GM12878 (cell line): ENCODE measurements around the gene LSR. TPM values are rescaled to one million over a fixed set of nuclear protein-coding genes. Genes with fewer than 3 reads are reported as not detected.
"Not testable (repeated sequence)": the region's sequence is repeated elsewhere in the genome, so short reads cannot be mapped to it uniquely, and the experiment has no call there.

ENCODE experiments used
- ATAC-seq: fragments of 200-7000 bp; cut with Tn5 transposase; 3 replicates; pipeline ENCODE4 v1.9.1; 2020; ENCODE audit warnings: mild to moderate bottlenecking, moderate library complexity
- BruUV-seq: library from RNA; stranded (reverse); fragments of 400-500 nt; replicated peaks from 2 replicates; lab custom pipeline; 2021; lab: Mats Ljungman, UMichigan
- CTCF ChIA-PET: fragments of 300-600 bp; sonication (Branson Sonifier 250); formaldehyde crosslinking; extraction: SDS; loops from one replicate; lab custom pipeline; 2021; ENCODE audit warnings: inconsistent platforms; lab: Yijun Ruan, JAX
- POLR2A ChIA-PET: fragments of 350-600 bp; formaldehyde crosslinking; extraction: SDS; loops from one replicate; lab custom pipeline; 2021; ENCODE audit warnings: inconsistent platforms; lab: Charles Lee
- RAD21 ChIA-PET: fragments of 300-600 bp; sonication (Branson Sonifier 250); formaldehyde crosslinking; loops from one replicate; lab custom pipeline; 2023; ENCODE audit warnings: antibody characterized with exemption; ENCODE audit not compliant: unreplicated experiment; lab: Charles Lee
- SMC1A ChIA-PET: fragments of 300-600 bp; sonication (Branson Sonifier 250); formaldehyde crosslinking; loops from one replicate; lab custom pipeline; 2023; ENCODE audit not compliant: unreplicated experiment, uncharacterized antibody; lab: Charles Lee
- DNase-seq: peaks from one replicate; pipeline ENCODE4 v3.0.0-alpha.2; 2011; ENCODE audit warnings: low read depth, low spot score
- FAIRE-seq: peaks from 3 replicates; lab custom pipeline; 2011; peaks lifted over from hg19 to GRCh38; lab: Jason Lieb, UNC
- H2AFZ ChIP-seq: 2 replicates; pipeline ENCODE4 v1.6.0; 2011; ENCODE audit warnings: low read depth, low read length, control low read depth; ENCODE audit not compliant: control insufficient read depth
- H3K27ac ChIP-seq: 2 replicates; pipeline ENCODE4 v1.5.1; 2011; ENCODE audit warnings: control low read depth; ENCODE audit not compliant: control insufficient read depth, insufficient read depth
- H3K27me3 ChIP-seq, 2 experiments: replicated peaks in 1 of 2; 2 replicates each; pipeline versions ENCODE4 v1.6.0 to v1.6.1; 2011; ENCODE audit warnings: low read length in 1 of 2; ENCODE audit not compliant: control insufficient read depth in 2 of 2, insufficient read depth in 2 of 2
- H3K36me3 ChIP-seq, 2 experiments: 2 replicates each; pipeline ENCODE4 v1.5.1; 2011; ENCODE audit warnings: low read length in 1 of 2; ENCODE audit not compliant: control insufficient read depth in 2 of 2, insufficient read depth in 2 of 2
- H3K4me1 ChIP-seq: 2 replicates; pipeline ENCODE4 v1.6.1; 2011; ENCODE audit warnings: mild to moderate bottlenecking, low read length, moderate library complexity, mixed read lengths; ENCODE audit not compliant: control insufficient read depth, insufficient read depth
- H3K4me2 ChIP-seq: 2 replicates; pipeline ENCODE4 v1.6.0; 2011; ENCODE audit warnings: control low read depth; ENCODE audit not compliant: control insufficient read depth, insufficient read depth
- H3K4me3 ChIP-seq: fragments of 200-600 bp; sonication (generic); 2 replicates; pipeline ENCODE4 v1.5.1; 2016
- H3K79me2 ChIP-seq: 2 replicates; pipeline ENCODE4 v1.6.0; 2011; ENCODE audit warnings: low read length; ENCODE audit not compliant: control insufficient read depth, insufficient read depth
- H3K9ac ChIP-seq: 2 replicates; pipeline ENCODE4 v1.8.0; 2011; ENCODE audit warnings: low read length, control low read depth, mixed read lengths; ENCODE audit not compliant: control insufficient read depth, insufficient read depth
- H3K9me3 ChIP-seq: replicated peaks from 3 replicates; pipeline ENCODE4 v1.5.1; 2011; ENCODE audit warnings: mild to moderate bottlenecking, low read length; ENCODE audit not compliant: control insufficient read depth, insufficient read depth
- H4K20me1 ChIP-seq: 2 replicates; pipeline ENCODE4 v1.6.0; 2011; ENCODE audit not compliant: control insufficient read depth, insufficient read depth
- EGR1 ChIP-seq, 2 experiments: IDR thresholded peaks; 1 replicate in 1 of 2; 2 replicates in 1 of 2; pipeline ENCODE4 v1.6.1; 2011 to 2012; ENCODE audit warnings: low read depth in 2 of 2, low read length in 2 of 2, borderline replicate concordance in 1 of 2, mild to moderate bottlenecking in 1 of 2, moderate library complexity in 1 of 2
- POLR2AphosphoS5 ChIP-seq: IDR thresholded peaks from 2 replicates; pipeline ENCODE4 v1.6.1; 2011; ENCODE audit warnings: mild to moderate bottlenecking, low read length, inconsistent platforms
- RBBP5 ChIP-seq: fragments of 200-600 bp; sonication (generic); conservative IDR thresholded peaks from 2 replicates; pipeline ENCODE4 v1.6.1; 2016
- SIN3A ChIP-seq: IDR thresholded peaks from 2 replicates; pipeline ENCODE4 v1.6.1; 2012; ENCODE audit warnings: low read depth, low read length, improper control_type of control experiment
- SRF ChIP-seq, 2 experiments: IDR thresholded peaks; 2 replicates each; pipeline ENCODE4 v1.6.1; 2011; ENCODE audit warnings: low read depth in 2 of 2, low read length in 2 of 2, mild to moderate bottlenecking in 1 of 2, moderate library complexity in 1 of 2
- SUPT20H ChIP-seq: IDR thresholded peaks from 2 replicates; pipeline ENCODE4 v1.6.1; 2011; ENCODE audit warnings: low read depth, mild to moderate bottlenecking, low read length, moderate library complexity, borderline replicate concordance; ENCODE audit not compliant: control insufficient read depth
- WGBS: methylation state at CpG from one replicate; pipeline ENCODE4 v1.1.6; 2016; ENCODE audit warnings: low lambda C conversion rate; ENCODE audit not compliant: insufficient replicate concordance, insufficient coverage; ENCODE audit errors: missing lambda C conversion rate; 5-methylcytosine and 5-hydroxymethylcytosine counted together
- in situ Hi-C: fragments of 300-500 bp; cut with MboI; formaldehyde crosslinking; loops from 9 replicates; pipeline ENCODE4 v1.14.3; 2018; ENCODE audit warnings: mixed read lengths
- intact Hi-C: fragments of 100-400 bp; cut with micrococcal nuclease; formaldehyde crosslinking; loops from one replicate; pipeline ENCODE4 v1.14.2; 2022; ENCODE audit not compliant: unreplicated experiment
- polyA plus RNA-seq, 11 experiments: library from polyadenylated mRNA; depleted of rRNA in 4 of 11; unstranded in 6 of 11; stranded (reverse) in 5 of 11; fragments of >200 nt; fragmentation: Nextera tagmentation in 4 of 11; fragmentation: Illumina TruSeq in 1 of 11; extraction: Ambion mirVana in 4 of 11; extraction: Trizol in 1 of 11; gene quantifications; 1 replicate in 1 of 11; 2 replicates in 10 of 11; pipeline versions ENCODE4 v1.2.1 to v1.2.3, GENCODE V29; 2011 to 2016; ENCODE audit warnings: inconsistent platforms in 2 of 11, missing spikeins in 2 of 11, low read depth in 1 of 11
- total RNA-seq, 4 experiments: library from RNA; depleted of rRNA in 3 of 4; stranded (reverse); fragments of >200 nt in 3 of 4; fragmentation: Illumina TruSeq in 1 of 4; extraction: Trizol in 1 of 4; gene quantifications; 2 replicates each; pipeline versions ENCODE4 v1.2.1 to v1.2.3, GENCODE V29; 2013 to 2021
- TF ChIP-seq, protein P1 (sequence below): fragments of 450-650 bp; IDR thresholded peaks from 2 replicates; pipeline ENCODE4 v1.6.1; 2017; ENCODE audit warnings: antibody characterized with exemption, mild to moderate bottlenecking, moderate library complexity

The LSR gene
- total and polyA plus RNA-seq, 10 of the 15 experiments (the other 5 are each of a cell fraction or from before 2014, with no cell fraction given) = 0.26 to 53.9 (median 26.3) TPM

DNA sequence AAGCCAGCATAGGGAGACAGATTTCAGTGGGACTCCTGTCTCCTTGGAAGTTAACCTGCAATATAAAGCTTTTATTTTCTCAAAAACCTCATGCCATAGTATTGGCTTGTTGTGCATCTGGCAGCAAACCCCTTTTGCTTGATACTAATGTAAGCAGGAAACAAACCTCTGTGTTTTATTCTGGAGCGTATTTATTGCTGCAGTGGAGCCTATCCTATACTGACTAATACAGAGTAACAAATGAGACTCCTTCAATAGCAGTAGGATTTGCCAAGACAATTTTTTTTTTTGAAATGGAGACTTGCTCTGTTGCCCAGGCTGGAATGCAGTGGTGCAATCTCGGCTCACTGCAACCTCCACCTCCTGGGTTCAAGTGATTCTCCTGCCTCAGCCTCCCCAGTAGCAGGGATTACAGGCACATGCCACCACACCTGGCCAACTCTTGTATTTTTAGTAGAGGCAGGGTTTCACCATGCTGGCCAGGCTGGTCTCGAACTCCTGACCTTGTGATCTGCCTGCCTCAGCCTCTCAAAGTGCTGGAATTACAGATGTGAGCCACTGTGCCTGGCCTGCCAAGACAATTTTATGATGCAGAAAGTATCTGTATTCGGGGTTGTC is 27.7 kb upstream of the LSR start:
- H3K4me3 ChIP-seq, H2AFZ ChIP-seq, H3K36me3 ChIP-seq, H3K4me1 ChIP-seq, H3K79me2 ChIP-seq, in situ Hi-C loops, POLR2A ChIA-PET, H3K27ac ChIP-seq, BruUV-seq, H4K20me1 ChIP-seq, ATAC-seq, intact Hi-C loops, RAD21 ChIA-PET, H3K9ac ChIP-seq, DNase-seq, H3K27me3 ChIP-seq, H3K4me2 ChIP-seq, FAIRE-seq: not testable (repeated sequence)
- SMC1A ChIA-PET = interaction anchor here (1.2 kb wide), 1 partner anchor 21 kb away, joined by 3 read pairs; no protein-coding TSS in a partner anchor
- CTCF ChIA-PET = interaction anchor here (0.6 kb wide), 1 partner anchor 79 kb away, joined by 3 read pairs; no protein-coding TSS in a partner anchor
- 35% methylated on average over 4 of the region's 4 CpGs for WGBS
- H3K9me3 ChIP-seq = peaks cover 13% of the 10 kb centered on the region

DNA sequence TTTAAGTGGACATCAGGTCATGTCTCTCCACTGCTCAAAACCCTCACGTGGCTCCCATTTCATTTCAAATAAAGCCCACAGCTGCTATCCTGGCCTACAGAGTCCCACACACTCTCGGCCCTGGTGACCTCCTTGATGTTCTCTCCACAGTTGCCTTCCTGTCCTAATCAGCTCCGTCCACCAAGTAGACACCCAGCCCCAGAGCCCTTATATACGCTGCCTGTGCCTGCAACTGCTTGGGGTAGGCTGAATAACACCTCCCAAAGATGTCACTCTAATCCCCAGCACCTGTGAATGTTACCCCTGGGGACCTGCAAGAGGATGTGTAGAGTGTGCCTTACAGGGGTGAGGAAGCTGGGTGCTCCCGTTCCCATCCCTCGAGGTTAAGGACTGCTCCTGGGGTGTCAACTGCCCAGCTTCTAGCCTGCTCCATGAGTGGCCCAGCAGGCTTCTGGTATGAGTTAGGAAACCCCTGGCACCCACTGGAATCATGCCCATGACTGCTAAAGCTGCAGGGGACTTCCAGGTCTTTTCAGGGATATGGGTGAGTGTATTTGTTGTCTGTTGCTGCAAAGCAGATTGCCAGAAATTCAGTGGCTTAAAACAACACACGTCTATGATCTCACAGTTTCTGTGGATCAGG is 26.3 kb upstream of the LSR start:
- TF ChIP-seq RBBP5 (no peak), SUPT20H (no peak), POLR2AphosphoS5 (no peak), SRF (IDR thresholded peaks at IDR 0.05; ENCODE audit: low read depth in 2 of 2, low read length in 2 of 2) (no peak), EGR1 (IDR thresholded peaks at IDR 0.05; ENCODE audit: borderline replicate concordance in 1 of 2, low read depth in 2 of 2, low read length in 2 of 2) (no peak), SIN3A (no peak)
- TF ChIP-seq, protein P1, sequence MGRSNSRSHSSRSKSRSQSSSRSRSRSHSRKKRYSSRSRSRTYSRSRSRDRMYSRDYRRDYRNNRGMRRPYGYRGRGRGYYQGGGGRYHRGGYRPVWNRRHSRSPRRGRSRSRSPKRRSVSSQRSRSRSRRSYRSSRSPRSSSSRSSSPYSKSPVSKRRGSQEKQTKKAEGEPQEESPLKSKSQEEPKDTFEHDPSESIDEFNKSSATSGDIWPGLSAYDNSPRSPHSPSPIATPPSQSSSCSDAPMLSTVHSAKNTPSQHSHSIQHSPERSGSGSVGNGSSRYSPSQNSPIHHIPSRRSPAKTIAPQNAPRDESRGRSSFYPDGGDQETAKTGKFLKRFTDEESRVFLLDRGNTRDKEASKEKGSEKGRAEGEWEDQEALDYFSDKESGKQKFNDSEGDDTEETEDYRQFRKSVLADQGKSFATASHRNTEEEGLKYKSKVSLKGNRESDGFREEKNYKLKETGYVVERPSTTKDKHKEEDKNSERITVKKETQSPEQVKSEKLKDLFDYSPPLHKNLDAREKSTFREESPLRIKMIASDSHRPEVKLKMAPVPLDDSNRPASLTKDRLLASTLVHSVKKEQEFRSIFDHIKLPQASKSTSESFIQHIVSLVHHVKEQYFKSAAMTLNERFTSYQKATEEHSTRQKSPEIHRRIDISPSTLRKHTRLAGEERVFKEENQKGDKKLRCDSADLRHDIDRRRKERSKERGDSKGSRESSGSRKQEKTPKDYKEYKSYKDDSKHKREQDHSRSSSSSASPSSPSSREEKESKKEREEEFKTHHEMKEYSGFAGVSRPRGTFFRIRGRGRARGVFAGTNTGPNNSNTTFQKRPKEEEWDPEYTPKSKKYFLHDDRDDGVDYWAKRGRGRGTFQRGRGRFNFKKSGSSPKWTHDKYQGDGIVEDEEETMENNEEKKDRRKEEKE = no peak
- POLR2A ChIA-PET = no interaction called here
- in situ Hi-C loops = no loop called here

More for the DNA sequence above, 26.3 kb upstream of the LSR start:
- Histone ChIP-seq H3K4me2 (no peak overlapping the region), H3K27me3 (0 out of 4 replicates have a peak, but pooled peaks cover 0 to 2% of the 10 kb centered on the region in 2 experiments), H3K36me3 (no peaks in the 10 kb centered on the region), H3K9me3 (peaks cover 7% of the 10 kb centered on the region), H3K4me1 (no peaks in the 10 kb centered on the region), H2AFZ (no peak overlapping the region), H3K27ac (no peak overlapping the region), H3K79me2 (no peaks in the 10 kb centered on the region), H4K20me1 (no peaks in the 10 kb centered on the region), H3K4me3 (no peak overlapping the region), H3K9ac (no peak overlapping the region)
- ATAC-seq (no peak), DNase-seq (no peak), FAIRE-seq (no peak)
- ChIA-PET CTCF (interaction anchor here (0.7 kb wide), 1 partner anchor 11 kb away, joined by 3 read pairs; no protein-coding TSS in a partner anchor), RAD21 (interaction anchor here (2.2 kb wide), 1 partner anchor 81 kb away, joined by 6 read pairs; no protein-coding TSS in a partner anchor), SMC1A (interaction anchor here (1.2 to 1.4 kb wide), 2 partner anchors 16 to 18 kb away, joined by 3 read pairs; no protein-coding TSS in a partner anchor)
- WGBS = 61% methylated on average over 7 of the region's 7 CpGs
- no TSS peak for BruUV-seq
- intact Hi-C loops = no loop called here
